Activated naive CD4-positive, alpha-beta T cell treated with anti-CD3 and anti-CD28 coated beads for 36 hours (primary cell): ENCODE results near the gene ALOX5. TPM values are rescaled to one million over a fixed set of nuclear protein-coding genes. Genes with fewer than 3 reads are reported as not detected.
"Not testable (repeated sequence)": the region's sequence is repeated elsewhere in the genome, so short reads cannot be mapped to it uniquely, and the experiment has no call there.

ENCODE experiments used
- CTCF ChIA-PET: fragments of 350-600 bp; sonication (Branson Sonifier 250); formaldehyde crosslinking; loops from one replicate; lab custom pipeline; 2021; ENCODE audit warnings: antibody characterized with exemption; lab: Charles Lee
- DNase-seq: peaks from one replicate; pipeline ENCODE4 v3.0.0-alpha.2; 2020
- H3K27ac Mint-ChIP-seq: one replicate; pipeline ENCODE4 v1.8.0; 2021; ENCODE audit warnings: mild to moderate bottlenecking, mixed read lengths
- H3K27me3 Mint-ChIP-seq: one replicate; pipeline ENCODE4 v1.8.0; 2021; ENCODE audit warnings: low read depth, mixed read lengths
- H3K36me3 Mint-ChIP-seq: one replicate; pipeline ENCODE4 v1.8.0; 2021; ENCODE audit warnings: low read depth, mixed read lengths
- H3K4me1 Mint-ChIP-seq: one replicate; pipeline ENCODE4 v1.8.0; 2021; ENCODE audit warnings: low read depth, mixed read lengths
- H3K4me3 Mint-ChIP-seq: one replicate; pipeline ENCODE4 v1.8.0; 2021; ENCODE audit warnings: mild to moderate bottlenecking, moderate library complexity, mixed read lengths
- H3K9me3 Mint-ChIP-seq: one replicate; pipeline ENCODE4 v1.8.0; 2021; ENCODE audit warnings: mixed read lengths
- intact Hi-C: fragments of 100-400 bp; cut with micrococcal nuclease; formaldehyde crosslinking; loops from one replicate; pipeline ENCODE4 v1.15.1; 2023
- total RNA-seq, 2 experiments: library from RNA; stranded (reverse); gene quantifications; one replicate each; pipeline ENCODE4 v1.2.3, GENCODE V29; 2021

The ALOX5 gene
- total RNA-seq, 2 experiments from 2014 or later, result 0.14 to 0.17 TPM

DNA sequence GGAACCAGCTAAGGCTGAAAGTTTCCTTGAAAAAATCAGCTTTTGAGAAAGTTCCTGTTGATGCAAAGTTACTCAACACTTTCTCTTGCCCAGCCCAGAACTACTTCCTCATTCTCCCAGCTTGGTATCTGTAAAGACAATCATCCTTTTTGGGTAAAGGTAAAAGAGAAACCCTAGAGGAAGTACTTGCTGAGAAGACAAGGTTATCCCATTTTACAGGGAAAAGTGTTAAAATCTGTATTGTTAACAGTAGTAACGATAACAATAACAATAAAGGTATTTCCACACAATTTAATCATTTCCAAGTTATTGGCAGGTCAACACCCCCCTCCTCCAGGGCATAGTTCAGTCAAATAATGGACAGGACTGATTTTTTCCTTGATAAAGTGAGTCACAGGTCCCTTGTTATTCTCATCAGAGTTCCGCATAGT lies 2.4 kb downstream of the ALOX5 start:
- H3K36me3 Mint-ChIP-seq, result no peaks in the 10 kb centered on the region
- H3K9me3 Mint-ChIP-seq, result no peaks in the 10 kb centered on the region
- intact Hi-C loops, result no loop called here

GRCh38 chr10:45377321-45377720 lies 3.3 kb downstream of the ALOX5 start:
- no peak for DNase-seq
- intact Hi-C loops, result no loop called here
- H3K27me3 Mint-ChIP-seq, result peaks cover 25% of the 10 kb centered on the region
- H3K4me1 Mint-ChIP-seq, result peaks cover 10% of the 10 kb centered on the region
- H3K36me3 Mint-ChIP-seq, result no peaks in the 10 kb centered on the region
- CTCF ChIA-PET, result no interaction called here
- H3K27ac Mint-ChIP-seq, result no peak overlapping the region
- no peak overlapping the region for H3K4me3 Mint-ChIP-seq
- H3K9me3 Mint-ChIP-seq, result no peaks in the 10 kb centered on the region

More for the DNA sequence above, 2.4 kb downstream of the ALOX5 start:
- H3K4me3 Mint-ChIP-seq, result no peak overlapping the region
- H3K4me1 Mint-ChIP-seq, result peaks cover 10% of the 10 kb centered on the region
- CTCF ChIA-PET, result no interaction called here
- peaks cover 25% of the 10 kb centered on the region for H3K27me3 Mint-ChIP-seq
- no peak overlapping the region for H3K27ac Mint-ChIP-seq
- no peak for DNase-seq

GRCh38 chr10:45377858-45378257 lies 3.8 kb downstream of the ALOX5 start:
- intact Hi-C loops, result no loop called here
- Mint-ChIP-seq H3K27ac (no peak overlapping the region), H3K27me3 (peaks cover 21% of the 10 kb centered on the region), H3K9me3 (no peaks in the 10 kb centered on the region), H3K4me3 (no peak overlapping the region), H3K4me1 (peaks cover 9% of the 10 kb centered on the region), H3K36me3 (no peaks in the 10 kb centered on the region)
- CTCF ChIA-PET, result no interaction called here
- DNase-seq, result no peak

- Mint-ChIP-seq H3K4me1 (peaks cover 3% of the 10 kb centered on the region), H3K9me3 (no peaks in the 10 kb centered on the region), H3K36me3 (no peaks in the 10 kb centered on the region), H3K27me3 (peaks cover 14% of the 10 kb centered on the region), H3K27ac (no peak overlapping the region), H3K4me3 (no peak overlapping the region)
- CTCF ChIA-PET, result no interaction called here
- intact Hi-C loops, result no loop called here
- no peak for DNase-seq
Measured at GRCh38 chr10:45378914-45379726, 5.1 kb downstream of the ALOX5 start.

DNA sequence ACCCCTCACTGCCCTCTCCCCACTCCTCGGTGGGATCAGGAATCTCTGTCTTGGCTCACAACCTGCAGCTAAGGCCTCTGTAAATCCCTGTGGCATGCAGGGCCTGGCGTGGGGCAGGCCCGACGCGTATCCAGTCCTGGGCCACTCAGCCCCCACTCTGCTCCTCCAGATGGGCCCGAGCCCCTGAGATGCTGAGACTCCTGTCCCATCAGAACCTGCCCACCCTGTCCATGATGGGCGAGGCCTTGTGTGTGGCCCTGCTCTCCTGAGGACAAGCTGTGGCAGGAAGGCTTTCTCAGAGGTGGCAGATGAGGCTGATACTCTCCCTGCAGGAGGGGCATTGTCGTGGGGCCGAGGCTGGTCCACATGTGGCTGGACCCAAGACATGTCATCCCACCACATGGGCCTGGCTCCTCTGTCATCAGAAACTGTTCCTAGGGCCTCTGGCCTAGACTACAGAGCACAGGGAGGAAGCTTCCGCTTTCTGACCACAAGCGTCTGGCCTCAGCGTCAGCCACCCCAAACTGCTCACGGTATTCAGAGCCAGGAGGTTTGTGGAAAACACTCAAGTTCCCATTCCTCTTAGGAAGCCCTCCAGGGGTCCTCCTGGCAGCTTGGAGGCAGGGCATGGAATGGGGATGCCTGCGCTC lies 6.0 kb downstream of the ALOX5 start:
- peaks cover 3% of the 10 kb centered on the region for H3K4me1 Mint-ChIP-seq
- peaks cover 9% of the 10 kb centered on the region for H3K27me3 Mint-ChIP-seq
- intact Hi-C loops, result no loop called here
- H3K36me3 Mint-ChIP-seq, result no peaks in the 10 kb centered on the region
- H3K27ac Mint-ChIP-seq, result no peak overlapping the region
- DNase-seq, result no peak
- H3K4me3 Mint-ChIP-seq, result no peak overlapping the region
- CTCF ChIA-PET, result no interaction called here
- no peaks in the 10 kb centered on the region for H3K9me3 Mint-ChIP-seq

DNA sequence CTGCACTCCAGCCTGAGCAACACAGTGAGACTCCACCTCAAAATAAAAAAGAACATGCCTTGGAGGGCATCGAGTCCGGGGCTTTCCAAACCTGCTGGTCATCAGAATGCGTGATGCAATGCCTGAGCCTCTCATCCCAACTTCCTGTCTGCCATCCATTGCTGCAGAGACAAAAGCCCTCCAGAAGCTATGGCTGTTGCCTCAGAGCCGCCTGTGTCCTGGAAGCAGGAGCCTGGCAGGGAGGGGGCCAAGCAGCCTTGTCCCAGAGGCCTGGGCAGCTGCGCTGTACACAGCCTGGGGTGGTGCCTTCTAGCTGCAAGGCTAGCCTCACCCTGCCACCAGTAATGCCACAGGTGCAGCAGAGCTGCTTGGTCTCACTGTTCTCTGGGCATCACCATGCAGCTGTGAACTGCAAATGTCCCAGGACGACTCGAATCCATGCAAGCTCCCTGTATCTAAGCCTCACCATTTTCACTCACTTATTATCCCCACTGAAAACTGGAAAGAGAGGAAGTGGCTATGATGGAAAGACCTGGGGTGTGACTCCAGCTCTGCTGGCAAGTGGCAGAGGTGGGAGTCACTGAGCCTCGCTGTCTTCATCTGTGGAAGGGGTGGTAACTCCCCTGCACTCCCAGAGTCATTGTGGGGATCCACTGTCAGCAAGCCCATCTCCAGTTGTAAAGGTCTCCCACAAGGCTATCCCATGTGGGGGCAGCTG lies 7.0 kb downstream of the ALOX5 start:
- H3K27me3 Mint-ChIP-seq, result no peaks in the 10 kb centered on the region
- H3K4me1 Mint-ChIP-seq, result no peaks in the 10 kb centered on the region
- H3K36me3 Mint-ChIP-seq, result no peaks in the 10 kb centered on the region
- no peak overlapping the region for H3K27ac Mint-ChIP-seq
- CTCF ChIA-PET, result interaction anchor here (0.5 kb wide), 1 partner anchor 12 kb away, joined by 3 read pairs; no protein-coding TSS in a partner anchor
- intact Hi-C loops, result no loop called here
- H3K9me3 Mint-ChIP-seq, result no peaks in the 10 kb centered on the region
- DNase-seq, result no peak
- H3K4me3 Mint-ChIP-seq, result no peak overlapping the region

DNA sequence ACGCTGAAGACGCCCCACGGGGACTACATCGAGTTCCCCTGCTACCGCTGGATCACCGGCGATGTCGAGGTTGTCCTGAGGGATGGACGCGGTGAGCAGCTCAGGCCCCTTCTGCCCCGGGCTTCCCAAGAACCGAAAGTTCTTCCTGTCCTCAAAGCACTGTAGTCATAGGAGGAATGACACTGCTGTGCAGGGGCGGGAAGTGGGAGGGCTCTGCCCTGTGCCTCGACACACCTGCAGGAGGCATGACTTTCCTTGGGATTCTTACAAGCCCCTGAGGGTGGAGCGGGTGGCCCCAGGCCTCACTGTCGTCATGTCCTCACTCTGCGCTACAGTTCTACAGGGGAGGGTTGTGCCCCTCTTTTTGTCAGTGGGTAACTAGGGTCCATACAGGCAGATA lies 8.6 kb downstream of the ALOX5 start:
- no peaks in the 10 kb centered on the region for H3K27me3 Mint-ChIP-seq
- no peaks in the 10 kb centered on the region for H3K4me1 Mint-ChIP-seq
- CTCF ChIA-PET, result no interaction called here
- no peak overlapping the region for H3K27ac Mint-ChIP-seq
- no peak overlapping the region for H3K4me3 Mint-ChIP-seq
- H3K36me3 Mint-ChIP-seq, result no peaks in the 10 kb centered on the region
- no peaks in the 10 kb centered on the region for H3K9me3 Mint-ChIP-seq
- intact Hi-C loops, result no loop called here
- DNase-seq, result no peak

DNA sequence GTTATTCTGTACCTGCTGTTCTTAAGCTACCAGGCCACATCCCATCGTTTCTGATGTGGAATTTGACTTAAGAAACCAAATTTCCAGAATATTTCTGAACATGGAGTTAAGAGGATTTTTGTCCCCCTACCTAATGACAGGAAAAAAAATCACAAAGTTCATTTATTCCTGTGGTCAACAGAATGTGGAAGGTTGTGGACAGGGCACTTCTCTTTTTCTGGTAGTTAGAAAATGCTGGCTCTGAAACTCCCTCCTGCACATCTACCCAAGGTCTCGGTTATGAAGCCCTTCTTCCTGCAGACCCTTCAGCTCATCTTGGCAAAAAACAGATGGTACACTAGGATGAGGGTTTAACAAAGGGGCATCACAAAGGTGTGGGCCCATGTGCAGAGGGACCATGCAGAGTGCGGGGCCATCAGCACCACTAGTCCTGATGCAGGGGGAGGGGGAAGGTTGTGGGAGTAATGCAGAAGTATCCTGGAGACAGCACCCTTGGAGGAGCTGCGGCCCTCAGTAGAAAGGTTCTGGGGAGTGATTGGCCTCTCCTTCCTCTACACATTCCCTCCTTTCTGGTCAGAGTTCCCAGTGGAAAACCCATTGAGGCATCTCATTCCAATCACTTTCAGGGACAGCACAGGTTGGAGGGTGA lies 9.8 kb downstream of the ALOX5 start:
- Mint-ChIP-seq H3K9me3 (no peaks in the 10 kb centered on the region), H3K4me3 (no peak overlapping the region), H3K4me1 (no peaks in the 10 kb centered on the region)

GRCh38 chr10:45386657-45387056 lies 12.6 kb downstream of the ALOX5 start:
- no peaks in the 10 kb centered on the region for H3K36me3 Mint-ChIP-seq
- H3K9me3 Mint-ChIP-seq, result peaks cover 7% of the 10 kb centered on the region
- DNase-seq, result no peak
- no peak overlapping the region for H3K4me3 Mint-ChIP-seq
- intact Hi-C loops, result no loop called here
- no peaks in the 10 kb centered on the region for H3K4me1 Mint-ChIP-seq
- no peak overlapping the region for H3K27ac Mint-ChIP-seq
- no peaks in the 10 kb centered on the region for H3K27me3 Mint-ChIP-seq
- CTCF ChIA-PET, result interaction anchor here (0.5 kb wide), 1 partner anchor 139 kb away, joined by 5 read pairs; no protein-coding TSS in a partner anchor

More for the DNA sequence above, 9.8 kb downstream of the ALOX5 start:
- no peaks in the 10 kb centered on the region for H3K27me3 Mint-ChIP-seq
- no peak overlapping the region for H3K27ac Mint-ChIP-seq
- no peak for DNase-seq
- no peaks in the 10 kb centered on the region for H3K36me3 Mint-ChIP-seq
- intact Hi-C loops, result no loop called here
- CTCF ChIA-PET, result no interaction called here

DNA sequence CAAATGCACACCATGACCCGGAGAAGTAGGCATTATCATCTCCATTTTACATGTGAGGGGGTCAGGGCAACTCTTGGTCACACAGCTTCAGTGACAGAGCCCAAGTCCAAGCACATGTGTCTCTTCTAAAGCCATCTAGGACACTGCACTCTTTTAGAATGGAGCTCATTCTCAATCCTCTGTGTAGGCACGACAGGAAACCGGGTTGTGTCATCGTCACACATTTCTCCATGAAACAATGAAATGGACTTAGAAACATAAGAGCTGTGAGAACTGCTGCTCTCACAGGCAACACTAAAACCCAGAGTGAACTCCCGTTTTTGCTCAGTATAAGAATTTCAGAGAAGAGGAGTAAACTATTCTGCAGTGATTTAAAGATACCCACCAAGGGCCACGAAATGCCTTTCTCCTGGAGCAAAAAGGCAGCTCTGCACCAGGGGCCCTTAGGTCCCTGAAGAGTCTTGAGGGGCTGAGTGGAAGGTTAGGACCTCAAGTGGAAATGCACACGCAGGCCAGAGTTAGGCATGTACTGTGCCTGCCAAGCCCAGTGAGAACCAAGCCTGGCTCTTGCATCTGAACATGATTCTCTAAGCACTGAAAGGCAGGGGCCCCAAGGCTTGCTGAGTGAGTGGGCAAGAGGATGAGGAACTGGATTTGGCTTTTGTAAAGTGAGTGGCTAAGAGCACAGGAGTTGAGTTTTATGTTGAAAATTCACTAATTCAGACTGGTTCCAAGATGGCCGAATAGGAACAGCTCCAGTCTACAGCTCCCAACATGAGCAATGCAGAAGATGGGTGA lies 13.3 kb downstream of the ALOX5 start:
- peaks cover 7% of the 10 kb centered on the region for H3K9me3 Mint-ChIP-seq
- no peak overlapping the region for H3K4me3 Mint-ChIP-seq
- no peaks in the 10 kb centered on the region for H3K4me1 Mint-ChIP-seq
- intact Hi-C loops, result no loop called here
- no peak for DNase-seq
- H3K36me3 Mint-ChIP-seq, result no peaks in the 10 kb centered on the region
- no peak overlapping the region for H3K27ac Mint-ChIP-seq
- CTCF ChIA-PET, result interaction anchor here (0.5 kb wide), 1 partner anchor 139 kb away, joined by 5 read pairs; no protein-coding TSS in a partner anchor
- H3K27me3 Mint-ChIP-seq, result no peaks in the 10 kb centered on the region

- H3K36me3 Mint-ChIP-seq, H3K9me3 Mint-ChIP-seq, H3K27ac Mint-ChIP-seq, H3K4me1 Mint-ChIP-seq, CTCF ChIA-PET, intact Hi-C loops, H3K27me3 Mint-ChIP-seq, H3K4me3 Mint-ChIP-seq, DNase-seq: not testable (repeated sequence)
Measured at GRCh38 chr10:45389671-45390070, 15.7 kb downstream of the ALOX5 start.
